ENCODE results near the gene NFIL3. TPM values are rescaled to one million over a fixed set of nuclear protein-coding genes. Genes with fewer than 3 reads are reported as not detected.
"Not testable (repeated sequence)": the region's sequence is repeated elsewhere in the genome, so short reads cannot be mapped to it uniquely, and the experiment has no call there.

The NFIL3 gene
- polyA plus RNA-seq, 3 donors, result 16.3 to 273 (median 153) TPM

- H3K27ac ChIP-seq (ENCODE audit: low read depth, low read length), result no peak overlapping the region
- 33 to 52% (median 39%) methylated on average over 3 of the region's 3 CpGs for WGBS, 3 donors
Measured at GRCh38 chr9:91374939-91375338, 48.7 kb downstream of the NFIL3 start.

DNA sequence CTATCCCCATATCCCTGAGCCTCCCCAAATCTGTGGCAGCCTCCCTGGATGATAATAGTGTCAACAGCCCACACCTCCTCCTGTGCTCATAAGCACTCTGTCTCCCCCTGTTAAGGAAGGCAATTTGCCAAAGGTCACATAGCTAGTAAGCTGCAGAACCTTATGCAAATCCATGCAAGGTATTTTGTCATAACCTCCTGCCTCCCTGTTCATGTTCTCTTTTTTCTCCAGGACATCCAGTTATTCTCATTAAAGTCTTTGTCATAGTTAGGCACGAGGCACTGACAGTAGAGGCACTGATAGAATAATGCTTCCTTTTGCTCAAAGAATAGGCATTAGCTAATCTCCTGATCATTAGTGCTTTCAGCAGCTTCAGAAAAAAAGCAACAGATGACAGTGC lies 51.7 kb downstream of the NFIL3 start:
- 52 to 53% (median 53%) methylated on average over 1 of the region's 1 CpG for WGBS, 3 donors
- H3K27ac ChIP-seq (ENCODE audit: low read depth, low read length), result no peak overlapping the region

GRCh38 chr9:91370006-91370405 lies 53.6 kb downstream of the NFIL3 start:
- 73 to 98% (median 88%) methylated on average over 3 of the region's 3 CpGs for WGBS, 3 donors
- not testable (repeated sequence) for H3K27ac ChIP-seq (ENCODE audit: low read depth, low read length)

DNA sequence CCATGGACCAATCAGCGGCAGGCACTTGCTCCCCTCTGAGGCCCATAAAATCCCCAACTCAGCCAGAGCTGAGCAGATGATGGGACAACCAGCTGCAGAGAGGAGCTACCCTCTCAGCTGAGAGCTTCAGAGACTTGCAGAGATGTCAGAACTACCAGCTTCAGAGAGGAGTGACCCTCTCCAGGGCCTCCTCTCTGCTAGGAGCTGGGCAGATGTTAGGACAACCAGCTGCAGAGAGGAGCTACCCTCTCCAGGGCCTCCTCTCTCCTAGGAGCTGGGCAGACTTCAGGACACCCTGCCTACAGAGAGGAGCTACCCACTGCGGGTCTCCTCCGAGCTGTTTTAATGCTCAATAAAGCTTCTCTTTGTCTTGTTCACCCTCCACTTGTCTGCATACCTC lies 58.9 kb downstream of the NFIL3 start:
- 75 to 100% (median 97%) methylated on average over 3 of the region's 3 CpGs for WGBS, 3 donors

GRCh38 chr9:91364005-91364404 lies 59.6 kb downstream of the NFIL3 start:
- H3K27ac ChIP-seq (ENCODE audit: low read depth, low read length), result no peak overlapping the region
- WGBS, 3 donors, result 89 to 92% (median 92%) methylated on average over 7 of the region's 7 CpGs

More for the DNA sequence above, 58.9 kb downstream of the NFIL3 start:
- no peak overlapping the region for H3K27ac ChIP-seq (ENCODE audit: low read depth, low read length)

- no peak overlapping the region for H3K27ac ChIP-seq (ENCODE audit: low read depth, low read length)
- 48 to 53% (median 49%) methylated on average over 15 of the region's 15 CpGs for WGBS, 3 donors
Measured at GRCh38 chr9:91362051-91362611, 61.5 kb downstream of the NFIL3 start.

DNA sequence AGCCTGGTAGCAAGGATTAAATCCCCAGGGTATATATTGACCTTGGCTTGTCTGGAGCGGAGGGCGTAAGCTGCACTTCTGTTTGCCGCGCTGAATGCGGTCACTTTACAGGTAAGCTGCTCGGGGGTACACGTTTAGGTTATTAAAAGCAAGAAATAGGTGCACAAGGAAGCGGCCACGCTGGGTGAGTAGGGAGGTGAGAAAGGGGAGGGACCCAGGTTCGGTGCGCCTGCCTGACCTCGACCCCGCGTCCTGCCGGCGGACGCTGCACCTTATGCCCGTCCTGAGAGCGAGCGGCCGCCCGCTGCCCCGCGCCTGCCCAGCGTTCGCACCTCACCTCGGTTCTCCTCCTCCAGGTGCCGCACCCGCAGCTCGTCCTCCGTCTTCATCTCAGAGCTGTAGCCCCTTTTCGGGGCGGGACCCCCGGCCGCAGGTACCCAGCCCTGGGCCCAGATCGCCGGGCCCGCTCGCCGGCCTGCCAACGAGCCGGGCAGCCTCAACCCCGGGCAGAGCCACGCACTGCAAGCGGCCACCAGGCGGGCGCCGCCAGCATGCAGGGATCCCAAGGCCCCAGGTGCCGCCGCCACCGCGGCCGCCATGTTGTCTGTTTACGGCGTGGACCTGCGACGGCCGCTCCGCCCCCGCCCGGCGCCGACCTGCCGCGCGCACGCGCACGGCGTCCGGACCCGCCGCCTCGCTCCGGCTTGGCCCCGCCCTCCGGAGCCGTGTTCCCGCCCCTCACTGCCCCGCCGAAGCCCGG lies 62.2 kb downstream of the NFIL3 start, which contains the start of gene AUH:
Gene AUH, minus strand, starts transcription at position 628 of the 760 bp plus-strand sequence. Its CDS starts 29 bp downstream, at position 599.
- no peak within 1 kb of the TSS for H3K27ac ChIP-seq (ENCODE audit: low read depth, low read length)
- 0% methylated on average over 70 to 82 of the region's 82 CpGs for WGBS, 3 donors

DNA sequence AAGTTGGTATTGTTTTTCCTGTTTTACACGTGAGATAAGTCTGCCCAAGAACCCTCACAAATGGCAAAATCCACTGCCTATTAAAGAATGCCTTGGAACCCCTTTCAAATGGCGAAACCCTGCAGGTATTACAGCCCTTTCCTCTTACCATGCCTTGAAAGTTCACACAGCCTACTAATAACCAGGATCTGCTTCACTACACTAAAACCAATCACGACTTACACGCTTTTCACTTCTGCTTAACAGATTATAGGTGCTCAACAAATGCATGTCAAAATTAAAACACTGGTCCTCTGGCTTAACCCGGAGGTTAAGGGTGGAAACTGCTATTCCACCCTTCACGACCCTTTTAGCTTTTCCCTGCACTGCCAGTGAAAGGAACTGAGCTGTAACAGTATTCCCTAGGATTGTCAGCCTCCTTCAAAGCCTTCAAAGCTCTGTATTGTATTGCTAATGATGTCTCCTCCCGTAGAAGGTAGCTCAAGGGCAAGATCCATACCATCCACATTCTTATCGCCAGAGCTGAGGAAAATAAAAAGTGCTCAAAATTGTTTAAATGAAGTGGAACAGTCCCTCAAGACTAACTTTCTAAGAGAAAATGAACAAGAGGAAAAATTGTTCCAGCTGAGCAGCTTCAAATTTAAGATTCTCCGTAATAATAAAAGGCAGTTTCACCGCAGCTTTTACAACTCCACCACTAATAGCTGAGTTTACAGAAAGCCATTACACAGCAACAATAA lies 62.9 kb downstream of the NFIL3 start:
- H3K27ac ChIP-seq (ENCODE audit: low read depth, low read length), result no peak overlapping the region
- 12 to 25% (median 23%) methylated on average over 10 of the region's 10 CpGs for WGBS, 3 donors

GRCh38 chr9:91359734-91360470 lies 63.7 kb downstream of the NFIL3 start:
- H3K27ac ChIP-seq (ENCODE audit: low read depth, low read length), result no peak overlapping the region
- 45 to 73% (median 72%) methylated on average over 7 of the region's 7 CpGs for WGBS, 3 donors

- 71 to 83% (median 82%) methylated on average over 2 of the region's 2 CpGs for WGBS, 3 donors
Measured at GRCh38 chr9:91359083-91359482, 64.5 kb downstream of the NFIL3 start.

More at GRCh38 chr9:91359083-91359482, 64.5 kb downstream of the NFIL3 start:
- no peak overlapping the region for H3K27ac ChIP-seq (ENCODE audit: low read depth, low read length)

Other genes with a start within 250 kb of the NFIL3 start
- gene AUH, start 61.9 kb downstream of the NFIL3 start, polyA plus RNA-seq, result 10 to 100 TPM; 12.8 to 20.2 (median 19.5) TPM

All from adipose tissue (tissue), 3 donors.